ENCODE results near the gene MACROD1.

GRCh38 chr11:63997801-63998337, 168.0 kb downstream of the MACROD1 start:
- no peak for TF ChIP-seq CTCF (IDR thresholded peaks at IDR 0.05)
- no peak for TF ChIP-seq POLR2AphosphoS5 (IDR thresholded peaks at IDR 0.05)
- no peak for TF ChIP-seq POLR2A (IDR thresholded peaks at IDR 0.05)
